ENCODE results near the gene PAX5.

DNA sequence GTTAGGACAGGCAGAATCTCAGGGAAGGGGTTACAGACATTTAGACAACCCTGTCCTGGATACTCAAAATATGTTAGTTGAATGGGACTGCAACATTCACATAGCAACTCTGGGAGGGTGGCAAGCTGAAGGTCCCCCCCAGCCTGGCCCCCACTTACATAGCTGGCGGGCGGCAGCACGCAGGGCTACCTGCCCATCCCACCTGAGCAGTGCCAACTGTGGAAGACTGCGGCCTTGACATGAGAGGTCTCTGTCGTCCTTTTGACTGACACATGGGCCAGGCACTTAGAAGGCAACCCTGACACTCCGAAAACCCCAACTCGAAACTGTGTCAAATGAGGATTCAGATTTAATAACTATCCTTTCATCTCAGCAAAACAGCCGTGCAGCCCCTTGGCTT is 16.5 kb downstream of the PAX5 start:
- TF ChIP-seq, protein P1, sequence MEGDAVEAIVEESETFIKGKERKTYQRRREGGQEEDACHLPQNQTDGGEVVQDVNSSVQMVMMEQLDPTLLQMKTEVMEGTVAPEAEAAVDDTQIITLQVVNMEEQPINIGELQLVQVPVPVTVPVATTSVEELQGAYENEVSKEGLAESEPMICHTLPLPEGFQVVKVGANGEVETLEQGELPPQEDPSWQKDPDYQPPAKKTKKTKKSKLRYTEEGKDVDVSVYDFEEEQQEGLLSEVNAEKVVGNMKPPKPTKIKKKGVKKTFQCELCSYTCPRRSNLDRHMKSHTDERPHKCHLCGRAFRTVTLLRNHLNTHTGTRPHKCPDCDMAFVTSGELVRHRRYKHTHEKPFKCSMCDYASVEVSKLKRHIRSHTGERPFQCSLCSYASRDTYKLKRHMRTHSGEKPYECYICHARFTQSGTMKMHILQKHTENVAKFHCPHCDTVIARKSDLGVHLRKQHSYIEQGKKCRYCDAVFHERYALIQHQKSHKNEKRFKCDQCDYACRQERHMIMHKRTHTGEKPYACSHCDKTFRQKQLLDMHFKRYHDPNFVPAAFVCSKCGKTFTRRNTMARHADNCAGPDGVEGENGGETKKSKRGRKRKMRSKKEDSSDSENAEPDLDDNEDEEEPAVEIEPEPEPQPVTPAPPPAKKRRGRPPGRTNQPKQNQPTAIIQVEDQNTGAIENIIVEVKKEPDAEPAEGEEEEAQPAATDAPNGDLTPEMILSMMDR (conservative IDR thresholded peaks at IDR 0.05 in 1 of 2, IDR thresholded peaks at IDR 0.05 in 1 of 2; ENCODE audit: low read depth in 1 of 2, low read length in 2 of 2): no peak
- TF ChIP-seq EZH2 (IDR thresholded peaks at IDR 0.05; ENCODE audit: low read length, missing control alignments): no peak
